Fibroblast of skin of right biceps (primary cell): Measurements from ENCODE around the gene BCAR3.
"Not testable (repeated sequence)": the region's sequence is repeated elsewhere in the genome, so short reads cannot be mapped to it uniquely, and the experiment has no call there.

ENCODE experiments used
- DNase-seq: peaks from one replicate; pipeline ENCODE4 v3.0.0-alpha.2; 2013

Gene BCAR3

DNA sequence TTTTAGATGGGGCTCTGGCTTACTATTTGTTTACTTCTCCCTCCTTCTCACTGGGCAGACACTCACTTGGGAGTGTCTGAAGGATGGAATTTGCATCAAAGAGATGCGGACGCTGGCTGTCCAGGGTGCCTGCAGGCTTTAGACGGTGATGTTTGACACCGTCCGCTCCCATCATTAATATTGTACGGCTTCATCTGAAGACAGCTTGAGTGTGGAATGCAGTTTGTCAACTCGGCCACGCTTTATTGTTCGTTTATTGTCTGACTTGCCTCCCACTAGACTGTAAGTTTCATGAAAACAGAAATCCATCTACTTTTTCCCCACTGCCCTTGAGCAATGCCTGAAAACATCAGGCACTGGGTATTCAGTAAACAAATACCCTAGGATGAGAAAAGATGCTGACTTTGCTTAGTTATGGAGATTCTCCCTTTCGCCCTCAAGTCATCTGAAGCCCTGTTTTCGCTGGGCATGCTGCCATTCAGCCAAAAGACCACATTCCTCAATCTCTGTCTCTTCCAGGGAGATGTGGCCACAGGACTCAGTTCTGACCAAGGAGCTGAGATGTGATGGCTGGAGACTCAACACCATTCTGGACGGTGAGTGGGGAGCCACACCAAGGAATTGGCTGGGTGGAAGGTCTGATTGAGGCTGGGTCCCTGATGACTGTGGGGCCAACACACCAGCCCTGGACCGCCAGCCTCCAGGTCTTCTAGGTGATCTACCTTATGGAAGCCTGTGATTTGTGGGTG lies 87.6 kb downstream of the BCAR3 start:
- DNase-seq: no peak

DNA sequence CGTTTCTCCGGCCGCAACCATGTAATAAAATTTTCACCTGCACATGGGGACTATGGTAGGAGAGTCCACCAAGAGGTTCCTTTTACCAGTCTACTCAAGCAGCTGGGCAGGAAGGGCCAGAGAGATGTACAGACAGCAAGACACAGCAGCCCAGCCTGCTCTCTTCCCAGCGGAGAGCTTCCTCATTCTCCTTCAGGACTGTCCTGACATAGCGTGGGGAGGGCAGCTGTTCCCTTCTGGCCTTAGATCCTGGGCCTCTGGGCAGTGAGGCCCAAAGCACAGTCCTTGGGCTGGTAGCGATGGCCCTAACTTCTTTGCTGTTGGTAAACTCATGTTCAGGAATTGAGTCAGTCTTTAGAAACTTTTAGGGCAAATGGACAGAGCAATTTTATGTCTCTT lies 89.1 kb downstream of the BCAR3 start:
- DNase-seq: no peak

DNA sequence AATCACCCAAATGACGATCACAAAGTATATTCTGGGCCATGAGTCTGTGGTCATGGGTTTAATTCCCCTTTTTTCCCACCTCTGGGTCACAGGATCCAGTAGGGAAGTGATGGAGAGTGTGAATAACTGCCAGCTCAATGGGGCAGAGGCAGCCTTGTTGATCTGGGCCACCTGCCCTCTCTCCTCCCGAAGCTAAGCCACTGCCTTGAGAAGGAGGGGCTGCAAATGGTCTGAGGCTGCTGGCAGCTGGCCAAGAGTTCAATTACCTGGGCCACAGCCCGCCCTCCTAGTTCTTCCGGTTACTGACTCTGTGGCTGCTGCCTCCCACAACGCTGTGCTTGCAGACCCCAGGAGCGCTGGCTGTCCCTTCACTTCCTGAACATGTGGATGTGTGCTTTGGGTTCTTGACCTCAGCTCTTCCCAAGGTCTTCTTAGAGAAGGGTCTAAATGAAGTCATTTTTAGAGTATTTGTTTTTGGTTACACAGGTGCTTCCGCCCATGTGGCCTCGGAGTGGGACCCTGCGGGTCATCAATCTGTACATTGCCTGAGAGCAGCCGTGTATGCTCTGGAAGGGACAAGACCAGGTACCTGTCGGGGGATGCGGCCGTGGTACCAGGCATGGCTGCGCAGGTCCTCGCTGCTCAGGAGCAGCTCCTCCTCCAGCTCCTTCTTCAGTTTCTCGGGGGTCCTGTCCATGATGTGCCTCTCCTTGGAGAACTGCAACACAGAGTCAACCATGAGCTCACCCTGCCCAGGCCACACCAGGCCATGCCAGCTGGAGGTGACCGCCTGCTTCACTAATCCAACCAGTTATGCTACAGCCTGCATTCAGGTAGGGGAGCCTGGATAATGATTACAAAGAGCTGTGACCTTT lies 89.7 kb downstream of the BCAR3 start:
- DNase-seq: no peak

DNA sequence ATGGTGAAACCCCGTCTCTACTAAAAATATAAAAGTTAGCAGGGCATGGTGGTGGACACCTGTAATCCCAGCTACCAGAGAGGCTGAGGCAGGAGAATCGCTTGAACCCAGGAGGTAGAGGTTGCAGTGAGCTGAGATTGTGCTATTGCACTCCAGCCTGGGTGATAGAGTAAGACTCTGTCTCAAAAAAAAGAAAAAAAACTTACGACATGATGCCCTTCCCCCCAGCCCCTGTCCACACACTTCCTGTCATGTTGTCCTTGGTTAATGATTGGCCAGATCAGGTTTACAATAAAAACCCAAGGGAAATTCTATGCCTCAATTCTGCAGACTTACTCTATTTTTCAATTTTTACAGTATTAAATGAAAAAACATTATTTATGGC lies 90.4 kb downstream of the BCAR3 start:
- DNase-seq: not testable (repeated sequence)

DNA sequence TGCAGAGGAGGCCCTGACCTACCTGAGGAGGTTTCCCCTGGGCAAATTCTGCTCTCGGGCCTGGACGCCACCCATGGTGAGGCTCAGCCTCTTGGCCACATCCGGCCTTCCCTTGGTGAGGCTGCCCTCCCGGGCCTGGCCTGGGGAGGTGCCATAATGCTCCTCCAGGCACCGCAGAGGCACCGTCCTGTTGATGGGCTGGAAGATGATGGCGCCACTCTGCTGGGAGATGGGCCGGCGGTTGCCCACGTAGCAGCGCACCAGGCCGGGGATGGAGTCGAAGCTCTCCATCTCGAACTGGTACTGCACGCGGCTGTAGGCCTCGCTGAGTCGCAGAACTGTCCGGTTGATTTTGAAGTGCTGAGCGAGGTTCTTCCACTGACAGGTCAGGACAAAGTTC lies 92.7 kb downstream of the BCAR3 start:
- no peak for DNase-seq

DNA sequence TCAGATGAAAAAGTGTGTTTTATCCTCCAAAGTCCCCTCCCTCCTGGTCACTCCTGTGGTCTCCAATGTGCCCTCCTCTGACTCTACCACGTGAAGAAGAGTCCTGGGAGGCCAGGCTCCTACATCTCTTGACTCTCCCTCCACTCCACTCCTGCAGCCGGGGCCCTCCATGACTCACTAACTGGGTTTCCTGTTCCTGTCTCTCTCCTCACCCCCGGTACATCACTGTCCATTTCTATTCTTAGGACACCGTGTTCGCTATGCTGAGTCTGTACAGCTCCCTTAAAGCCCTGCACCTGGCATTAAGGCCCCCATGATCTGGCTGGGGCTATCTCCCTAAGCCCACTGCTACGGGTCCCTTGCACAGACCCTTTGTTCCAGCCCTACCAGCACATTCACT lies 93.4 kb downstream of the BCAR3 start:
- peak; percentile 33 for DNase-seq

DNA sequence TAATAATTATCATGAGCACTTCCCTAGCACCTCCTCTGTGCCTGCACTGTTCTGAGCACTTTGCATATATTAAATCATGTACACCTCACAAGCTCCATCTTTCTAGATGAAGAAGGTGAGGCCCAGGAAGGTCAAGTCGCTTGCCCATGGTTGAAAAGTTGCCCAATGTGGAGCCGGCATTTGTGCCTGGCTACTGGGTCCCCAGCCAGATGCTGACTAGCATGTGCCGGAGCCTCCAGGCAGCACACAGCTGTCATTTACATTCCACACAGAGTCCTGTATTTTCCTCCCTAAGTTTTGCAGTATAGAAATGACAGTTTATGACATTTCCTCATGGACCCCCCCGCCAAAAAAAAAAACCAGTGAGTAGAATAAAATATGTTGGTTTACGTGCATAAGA lies 94.3 kb downstream of the BCAR3 start:
- no peak for DNase-seq

DNA sequence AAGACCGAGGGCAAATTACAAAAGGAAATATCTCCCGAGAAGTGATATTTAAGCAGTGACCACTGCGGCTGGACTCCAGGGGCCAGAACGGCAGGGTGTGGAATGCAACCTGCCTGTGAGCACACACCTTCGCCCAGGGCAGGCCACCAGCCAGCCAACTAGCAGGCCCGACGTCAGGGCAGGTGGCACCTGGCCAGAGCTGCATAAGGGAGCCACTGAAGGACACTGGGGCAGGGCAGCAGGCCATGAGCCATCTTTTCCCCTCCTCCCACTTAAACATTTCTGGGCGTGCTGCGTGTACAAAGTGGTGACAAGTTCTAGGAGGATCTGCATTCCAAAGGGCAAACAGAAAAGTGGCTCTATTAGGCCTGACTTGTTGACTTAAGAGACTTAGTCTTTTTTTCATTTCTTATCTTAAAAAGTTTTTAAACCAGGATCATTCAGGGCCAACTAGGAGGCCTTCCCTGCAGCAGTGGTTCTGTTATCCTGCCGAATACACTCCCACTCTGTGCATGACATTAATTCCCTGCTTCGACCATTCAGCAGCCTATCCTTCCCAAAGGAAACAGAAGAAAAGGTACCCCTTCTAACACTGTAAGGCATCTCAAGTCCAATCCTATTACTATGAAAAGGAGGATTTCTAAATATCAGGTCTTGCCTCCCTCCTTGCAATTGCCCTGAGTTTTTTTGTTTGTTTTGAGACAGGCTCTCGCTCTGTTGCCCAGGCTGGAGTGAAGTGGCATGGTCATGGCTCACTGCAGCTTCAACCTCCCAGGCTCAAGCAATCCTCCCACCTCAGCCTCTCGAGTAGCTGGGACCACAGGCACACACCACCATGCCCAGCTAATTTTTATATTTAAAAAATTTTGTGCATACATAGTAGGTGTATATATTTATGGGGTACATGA lies 96.3 kb downstream of the BCAR3 start:
- DNase-seq: peak; percentile 62

DNA sequence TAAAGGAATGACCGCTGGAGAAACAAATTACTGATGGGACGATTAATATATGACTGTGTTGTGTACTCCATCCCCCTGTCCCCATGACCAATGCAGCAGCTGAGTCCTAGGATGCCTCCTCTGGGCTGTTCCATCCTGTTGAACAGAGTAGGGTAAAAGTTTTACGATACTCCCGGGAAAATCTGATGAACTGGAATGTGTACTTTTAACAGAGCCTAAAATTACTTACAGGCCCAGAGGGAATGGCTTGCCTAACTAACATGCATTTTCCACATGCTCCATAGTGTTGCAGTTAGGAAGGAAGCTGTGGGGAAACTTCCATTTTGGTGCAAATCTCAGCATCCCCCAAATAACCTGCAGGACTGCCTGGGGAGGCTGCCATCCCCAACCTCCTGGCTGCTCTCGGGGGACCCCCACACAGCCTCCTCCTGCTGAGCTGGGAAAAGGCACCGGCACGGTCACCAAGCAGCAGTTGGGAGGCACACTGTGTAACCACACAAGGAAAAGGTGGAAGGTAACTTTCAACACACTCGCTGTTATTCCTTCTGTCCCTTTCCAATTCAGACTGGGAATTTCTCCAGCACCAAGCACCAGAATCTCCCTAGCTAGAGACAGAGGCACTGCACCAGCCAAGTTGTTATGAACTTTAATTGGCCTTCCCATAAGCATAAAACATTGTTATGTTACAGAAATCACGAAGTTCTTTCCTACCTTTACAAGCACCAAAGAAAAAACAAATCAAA lies 97.2 kb downstream of the BCAR3 start:
- DNase-seq: no peak

DNA sequence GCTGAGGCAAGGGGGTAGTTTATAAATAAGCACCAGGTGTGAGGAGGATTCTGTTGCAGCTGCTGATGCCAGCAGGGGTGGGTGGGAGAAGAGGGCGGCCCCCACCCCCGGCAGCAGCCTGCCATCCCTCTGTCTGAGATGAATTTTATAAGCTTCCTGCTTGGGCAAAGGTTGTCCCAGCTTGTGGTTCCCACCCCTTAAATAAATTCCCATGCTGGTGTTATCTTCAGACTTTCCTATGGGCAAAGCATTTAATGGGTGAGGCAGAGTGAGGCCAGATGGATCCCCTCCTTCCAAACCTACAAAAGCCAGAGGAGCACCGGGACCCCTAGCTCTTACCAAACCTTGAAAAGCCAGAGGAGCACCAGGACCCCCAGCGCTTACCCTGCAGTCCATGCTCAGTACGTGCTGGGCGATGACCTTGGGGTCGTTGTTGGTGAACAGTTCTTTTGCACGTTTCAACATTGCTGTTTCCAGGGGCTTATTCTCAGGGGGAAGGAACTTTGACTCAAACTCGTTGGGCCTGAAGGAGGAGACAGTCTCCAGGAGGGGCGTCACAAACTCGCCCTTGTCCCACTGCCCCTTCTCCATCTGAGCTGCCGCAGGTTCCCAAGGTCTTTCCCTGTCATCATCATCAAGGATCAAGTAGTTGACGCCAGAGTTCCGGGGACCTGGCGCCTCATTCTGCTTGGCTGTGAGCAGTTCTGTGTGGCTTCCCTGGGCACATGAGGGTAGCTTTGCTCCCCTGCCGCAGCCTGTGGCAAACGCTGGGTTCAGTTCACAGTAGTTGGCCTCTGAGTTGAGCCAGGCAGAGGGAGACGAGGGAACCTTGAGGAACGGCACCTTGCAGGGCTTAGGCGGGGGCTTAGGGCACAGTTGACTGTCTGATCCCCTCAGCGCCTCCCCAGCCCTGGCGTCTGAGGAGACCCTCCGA lies 99.5 kb downstream of the BCAR3 start:
- no peak for DNase-seq

DNA sequence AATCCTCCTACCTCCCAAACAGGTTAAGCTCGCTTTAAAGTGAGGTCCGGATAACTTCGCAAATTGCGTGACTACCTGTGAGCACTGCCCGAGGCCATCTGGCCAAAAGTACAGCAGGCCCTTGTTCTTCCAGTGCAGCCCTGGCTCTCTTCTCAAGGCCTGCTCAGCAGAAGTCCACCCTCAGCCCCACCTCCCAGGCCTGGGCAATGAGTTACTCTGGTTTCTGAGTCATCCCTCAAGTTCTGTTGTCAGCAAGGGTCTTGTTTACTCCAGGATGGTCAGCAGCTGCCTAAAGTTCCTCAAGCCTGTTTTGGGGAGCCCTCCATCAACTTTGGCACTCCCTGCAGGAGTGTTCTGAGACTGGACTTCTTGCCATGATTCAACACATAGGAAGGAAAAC lies 101.7 kb downstream of the BCAR3 start:
- DNase-seq: peak; percentile 61

DNA sequence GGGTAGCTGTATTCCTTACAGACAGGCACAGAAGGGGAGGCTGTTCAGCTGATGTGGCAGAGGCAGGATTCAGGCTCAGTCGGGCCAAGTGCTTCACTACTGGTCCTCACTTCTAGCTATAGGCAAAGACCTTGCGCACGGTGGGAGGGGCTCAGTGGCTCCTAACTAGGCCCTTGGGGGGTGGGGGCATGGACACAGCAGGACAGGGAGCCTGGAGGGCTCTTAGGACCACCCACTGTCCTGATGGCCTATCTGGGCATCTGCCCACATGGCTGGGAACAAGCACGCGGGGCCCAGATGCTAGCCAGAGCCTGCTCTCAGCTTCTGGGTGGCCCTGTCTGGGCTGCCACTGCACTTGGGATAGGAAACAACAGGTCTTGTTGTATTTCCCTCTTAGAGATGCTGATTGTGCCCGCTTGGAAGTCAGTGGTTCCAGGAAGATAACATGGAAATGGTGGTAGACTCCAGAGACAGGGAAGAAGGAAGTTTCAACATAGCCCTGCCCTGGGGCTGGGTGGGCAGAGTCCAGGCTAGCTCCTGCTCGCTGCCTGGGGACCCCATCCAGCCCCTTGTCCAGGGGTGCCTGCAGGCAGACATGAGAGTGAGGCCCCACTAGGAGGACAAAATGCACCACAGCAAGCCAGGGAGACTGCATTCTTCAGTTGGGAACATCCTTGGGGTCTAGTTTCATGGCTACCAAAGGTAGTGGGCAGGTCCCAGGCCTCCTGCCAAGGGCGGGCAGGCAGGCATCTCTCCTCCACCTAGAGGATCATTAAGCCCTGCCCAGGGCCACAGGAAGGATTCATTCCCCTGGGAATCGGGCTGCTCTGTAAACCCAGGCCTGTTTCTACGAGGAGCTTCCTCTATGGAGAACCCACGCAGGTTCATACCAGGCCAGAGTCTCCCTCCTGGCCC lies 102.5 kb downstream of the BCAR3 start:
- DNase-seq: no peak

DNA sequence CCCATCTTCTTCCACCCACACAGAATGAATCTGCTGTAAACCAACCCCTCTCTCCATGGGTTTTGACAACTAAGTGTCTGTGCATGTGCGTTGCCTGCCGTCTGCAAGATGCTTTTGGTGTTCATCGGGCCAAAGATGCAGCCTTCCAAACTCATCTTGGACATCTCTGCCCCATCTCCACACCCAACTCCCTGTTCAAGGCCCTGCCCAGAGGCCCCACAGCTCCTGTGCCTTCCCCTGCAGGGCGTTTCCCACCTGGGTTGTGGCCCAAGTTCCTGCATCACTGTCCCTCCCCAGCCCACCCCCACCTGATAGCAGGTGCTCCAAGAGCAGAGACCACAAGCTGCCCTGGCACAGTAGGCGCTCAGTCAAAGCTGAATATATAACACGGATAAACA lies 103.2 kb downstream of the BCAR3 start:
- no peak for DNase-seq

DNA sequence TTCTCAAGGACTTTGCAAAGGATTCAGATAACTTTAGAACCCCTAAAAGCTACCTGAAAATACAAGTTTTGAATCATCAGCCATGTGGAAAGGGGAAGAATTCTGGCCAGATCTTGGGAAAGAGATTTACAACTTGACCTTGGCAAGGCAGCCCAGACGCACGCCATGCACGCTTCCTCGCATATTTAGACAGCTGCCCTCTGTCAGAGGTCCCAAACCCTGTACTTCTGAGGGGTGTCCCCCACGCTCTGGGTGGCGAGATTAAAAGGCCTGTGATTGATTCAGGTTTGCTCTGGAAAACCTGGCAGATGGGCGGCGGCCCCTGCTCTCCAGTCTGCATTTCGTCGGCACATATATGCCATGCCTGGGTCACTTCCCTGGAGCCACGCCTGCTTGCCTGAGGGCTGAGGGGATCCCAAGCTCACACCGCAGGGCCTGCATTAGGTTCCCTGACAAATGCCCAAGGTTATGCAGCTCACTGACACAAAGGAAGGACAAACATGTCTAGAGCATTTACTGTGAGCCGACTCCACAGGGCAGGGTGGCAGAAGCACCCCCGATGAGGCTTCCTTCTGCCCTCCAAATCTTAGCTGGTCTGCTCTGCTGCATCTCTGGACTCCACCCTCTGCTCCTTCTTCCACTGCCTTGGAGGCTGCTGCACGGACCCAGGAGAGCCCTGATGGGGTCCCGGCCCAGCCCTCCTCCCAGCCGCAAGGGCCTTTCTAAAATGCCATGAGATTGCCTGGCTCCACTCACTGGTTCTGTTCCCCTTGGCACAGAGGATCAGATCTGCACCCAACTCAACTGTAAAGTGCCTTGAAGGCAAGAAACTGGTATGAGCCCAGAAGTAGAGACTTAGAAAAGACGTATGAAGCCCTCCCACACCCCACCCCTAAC lies 103.9 kb downstream of the BCAR3 start:
- DNase-seq: no peak

DNA sequence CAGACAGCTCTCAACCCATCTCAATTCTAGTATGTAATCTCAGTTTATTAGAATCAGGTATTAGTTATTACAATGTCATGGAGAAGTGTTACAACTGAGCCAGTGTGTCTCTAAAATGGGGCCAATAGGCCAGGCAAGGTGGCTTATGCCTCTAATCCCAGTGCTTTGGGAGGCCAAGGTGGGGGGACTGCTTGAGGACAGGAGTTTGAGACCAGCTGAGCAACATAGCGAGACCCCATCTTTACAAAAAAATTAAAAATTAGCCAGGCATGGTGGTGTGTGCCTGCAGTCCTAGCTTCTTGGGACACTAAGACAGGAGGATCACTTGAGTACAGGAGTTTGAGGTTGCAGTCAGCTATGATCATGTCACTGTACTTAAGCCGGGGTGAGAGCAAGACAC lies 104.9 kb downstream of the BCAR3 start:
- DNase-seq: no peak

DNA sequence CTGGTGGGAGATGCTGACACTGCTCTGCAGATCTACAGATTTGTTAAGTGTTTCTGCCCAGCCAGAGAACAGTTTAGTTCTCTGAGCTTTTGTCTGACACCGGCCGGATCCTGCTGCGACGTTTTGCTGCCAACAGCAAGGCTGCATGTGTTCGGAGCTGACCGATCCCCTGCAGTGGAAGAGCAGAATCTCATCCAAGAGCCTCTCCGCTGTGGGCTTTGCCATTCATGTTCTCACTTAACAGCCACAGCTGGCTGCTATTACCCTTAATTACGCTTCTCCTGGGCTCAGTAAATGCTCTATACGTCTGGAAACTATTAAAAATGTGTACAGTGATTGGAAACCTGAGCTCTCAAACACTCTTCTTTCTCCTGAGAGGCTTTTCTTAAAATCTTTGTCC lies 105.3 kb downstream of the BCAR3 start:
- peak; percentile 46 for DNase-seq

DNA sequence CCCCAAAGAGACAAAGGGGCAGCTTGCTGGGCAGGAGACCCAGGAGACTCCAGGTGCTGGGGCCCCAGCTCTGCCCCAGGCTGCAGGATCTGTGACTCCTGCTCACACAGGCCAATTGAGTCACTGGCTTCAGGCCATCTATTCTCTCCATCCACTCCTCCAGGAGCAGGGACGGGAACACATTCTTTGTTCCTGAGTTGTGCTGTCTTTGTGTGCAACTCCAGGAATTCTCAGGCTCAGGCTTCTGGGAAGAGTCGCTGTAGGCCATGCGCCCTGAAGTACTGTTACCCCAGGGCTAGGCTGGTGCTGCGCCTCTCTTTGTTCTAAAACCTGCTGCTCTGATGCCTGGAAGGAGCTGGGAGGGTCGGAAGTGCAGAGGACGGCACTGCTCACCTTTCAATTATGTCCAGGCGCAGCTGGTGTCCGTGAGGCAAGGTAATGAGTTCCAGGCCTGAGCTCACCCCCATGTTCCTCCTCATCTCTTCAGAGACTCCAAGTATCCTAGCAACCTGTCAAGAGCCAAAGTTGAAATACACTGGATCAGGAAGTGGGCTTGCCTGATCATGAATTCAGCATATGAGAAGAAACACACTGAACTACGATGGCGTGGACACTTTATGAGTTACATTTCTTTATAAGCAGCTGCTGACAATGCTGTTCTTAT lies 105.9 kb downstream of the BCAR3 start:
- DNase-seq: peak; percentile 50

DNA sequence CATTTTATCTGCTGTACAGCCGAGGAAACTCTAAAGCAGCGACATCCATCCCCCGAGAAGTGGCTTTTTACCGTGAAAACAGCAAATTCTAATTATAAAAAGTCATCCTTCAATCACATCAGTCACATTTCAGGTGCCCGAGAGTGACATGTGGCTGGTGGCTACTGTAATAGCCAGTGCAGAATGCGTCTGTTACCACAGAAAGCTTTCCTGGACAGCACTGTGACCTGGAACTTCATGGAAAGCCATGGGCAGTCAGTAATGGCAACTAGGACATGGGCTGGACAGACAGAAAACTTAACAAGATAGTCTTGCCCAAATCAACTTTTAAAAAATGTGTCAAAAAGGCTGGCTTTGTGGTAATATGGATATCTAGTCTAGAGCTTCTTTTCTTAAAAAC lies 106.6 kb downstream of the BCAR3 start:
- DNase-seq: no peak

DNA sequence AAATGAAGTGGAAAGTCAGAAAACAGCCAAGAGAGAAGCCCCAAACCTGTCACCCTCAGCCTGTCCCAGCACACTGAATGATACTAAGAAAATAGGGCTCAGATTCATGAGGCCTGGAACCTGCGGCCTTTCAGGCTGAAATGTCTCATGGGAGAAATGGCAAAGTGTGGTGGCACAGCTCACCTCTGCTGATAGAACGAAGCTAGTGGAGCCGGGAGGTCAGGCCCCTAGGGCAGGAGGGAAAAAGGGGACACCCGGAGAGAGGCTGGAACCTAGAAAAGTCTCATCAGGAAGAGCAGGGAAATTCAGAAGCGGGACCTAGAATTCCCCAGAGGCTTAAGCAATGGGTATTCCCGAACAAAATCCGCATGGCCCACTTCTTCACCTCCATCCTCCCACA lies 107.1 kb downstream of the BCAR3 start:
- no peak for DNase-seq
